Measurements from ENCODE around the gene ZNF865.

DNA sequence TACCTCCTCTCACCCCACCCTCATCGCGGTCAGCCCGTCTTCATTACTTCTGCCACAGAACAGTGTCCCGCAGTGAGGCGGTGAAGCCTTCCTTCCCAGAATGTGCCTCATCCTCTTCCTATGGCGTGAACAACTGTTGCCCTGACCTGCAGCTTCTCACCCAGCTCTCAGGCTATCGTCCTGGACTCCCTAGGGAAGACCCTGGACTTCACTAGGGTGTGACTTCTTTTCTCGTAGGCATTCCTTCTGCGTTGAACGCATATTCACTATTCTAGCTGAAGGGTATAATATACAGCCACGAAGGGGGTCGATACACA is 982 bp downstream of the ZNF865 start:
- TF ChIP-seq, protein P1, sequence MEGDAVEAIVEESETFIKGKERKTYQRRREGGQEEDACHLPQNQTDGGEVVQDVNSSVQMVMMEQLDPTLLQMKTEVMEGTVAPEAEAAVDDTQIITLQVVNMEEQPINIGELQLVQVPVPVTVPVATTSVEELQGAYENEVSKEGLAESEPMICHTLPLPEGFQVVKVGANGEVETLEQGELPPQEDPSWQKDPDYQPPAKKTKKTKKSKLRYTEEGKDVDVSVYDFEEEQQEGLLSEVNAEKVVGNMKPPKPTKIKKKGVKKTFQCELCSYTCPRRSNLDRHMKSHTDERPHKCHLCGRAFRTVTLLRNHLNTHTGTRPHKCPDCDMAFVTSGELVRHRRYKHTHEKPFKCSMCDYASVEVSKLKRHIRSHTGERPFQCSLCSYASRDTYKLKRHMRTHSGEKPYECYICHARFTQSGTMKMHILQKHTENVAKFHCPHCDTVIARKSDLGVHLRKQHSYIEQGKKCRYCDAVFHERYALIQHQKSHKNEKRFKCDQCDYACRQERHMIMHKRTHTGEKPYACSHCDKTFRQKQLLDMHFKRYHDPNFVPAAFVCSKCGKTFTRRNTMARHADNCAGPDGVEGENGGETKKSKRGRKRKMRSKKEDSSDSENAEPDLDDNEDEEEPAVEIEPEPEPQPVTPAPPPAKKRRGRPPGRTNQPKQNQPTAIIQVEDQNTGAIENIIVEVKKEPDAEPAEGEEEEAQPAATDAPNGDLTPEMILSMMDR (conservative IDR thresholded peaks at IDR 0.05; ENCODE audit: low read depth, low read length), result no peak
- TF ChIP-seq EZH2 (IDR thresholded peaks at IDR 0.05; ENCODE audit: low read length, unreplicated experiment) (no peak), EZH2phosphoT487 (IDR thresholded peaks at IDR 0.05; ENCODE audit: borderline replicate concordance, low read length) (no peak)

Measured in PC-3 (cell line).